Stomach (tissue), 9 donors: ENCODE results near the gene SLC26A4. TPM values are rescaled to one million over a fixed set of nuclear protein-coding genes. Genes with fewer than 3 reads are reported as not detected.
A peak's percentile ranks its signal among the peaks of the same experiment; 100 is the strongest.

Source experiments
- DNase-seq, 2 donors: peaks; one replicate each; pipeline versions ENCODE4 v3.0.0 to v3.0.0-alpha.2; 2013 to 2019
- H3K27ac ChIP-seq, 5 donors: fragments of 200-600 bp in 4 of 5; sonication (generic) in 4 of 5; one replicate each; pipeline ENCODE4 v1.5.1; 2013 to 2019; ENCODE audit warnings: mild to moderate bottlenecking in 1 of 5, moderate library complexity in 1 of 5
- H3K27me3 ChIP-seq, 3 donors: fragments of 200-600 bp; sonication (generic); one replicate each; pipeline ENCODE4 v1.5.1; 2017 to 2019; ENCODE audit warnings: mixed run types in 1 of 3
- H3K36me3 ChIP-seq, 4 donors: fragments of 200-600 bp; sonication (generic); 1 replicate in 3 of 4; 2 replicates in 1 of 4; pipeline ENCODE4 v1.5.1; 2016 to 2019
- H3K4me1 ChIP-seq, 4 donors: fragments of 200-600 bp; sonication (generic); one replicate each; pipeline ENCODE4 v1.5.1; 2016 to 2019
- H3K4me3 ChIP-seq, 4 donors: fragments of 200-600 bp; sonication (generic) in 3 of 4; one replicate each; pipeline ENCODE4 v1.5.1; 2016 to 2019; ENCODE audit warnings: mild to moderate bottlenecking in 1 of 4
- H3K9me3 ChIP-seq, 4 donors: fragments of 200-600 bp; sonication (generic); one replicate each; pipeline ENCODE4 v1.5.1; 2016 to 2019
- CTCF ChIP-seq, 7 experiments: fragments of 450-650 bp in 4 of 7; fragments of 200-600 bp in 3 of 7; sonication (generic) in 3 of 7; IDR thresholded peaks; one replicate each; pipeline ENCODE4 v1.5.1; 2016 to 2019; ENCODE audit warnings: antibody characterized with exemption in 7 of 7, control low read depth in 2 of 7, mild to moderate bottlenecking in 1 of 7
- EP300 ChIP-seq: sonication (generic); formaldehyde crosslinking; IDR thresholded peaks from one replicate; pipeline ENCODE4 v1.6.1; 2017; ENCODE audit warnings: antibody characterized with exemption
- POLR2A ChIP-seq, 4 donors: fragments of 450-650 bp; IDR thresholded peaks; one replicate each; pipeline ENCODE4 v1.6.1; 2016; ENCODE audit warnings: antibody characterized with exemption in 4 of 4, control low read depth in 2 of 4, mild to moderate bottlenecking in 1 of 4, moderate library complexity in 1 of 4
- POLR2AphosphoS5 ChIP-seq, 3 donors: sonication (generic); formaldehyde crosslinking; IDR thresholded peaks; one replicate each; pipeline ENCODE4 v1.6.1; 2016; ENCODE audit warnings: antibody characterized with exemption in 3 of 3
- WGBS, 5 donors: extraction: QIAGEN DNeasy Blood & Tissue Kit in 3 of 5; methylation state at CpG; one replicate each; pipeline versions ENCODE4 v1.1.5 to v1.1.7; 2013 to 2018; 5-methylcytosine and 5-hydroxymethylcytosine counted together
- intact Hi-C: fragments of 100-400 bp; cut with DNase I; formaldehyde crosslinking; loops from one replicate; pipeline ENCODE4 v1.15.1; 2023; ENCODE audit warnings: low total_unique reads
- polyA plus RNA-seq, 3 donors: library from polyadenylated mRNA; stranded (reverse); fragments of 200-250 nt; gene quantifications; one replicate each; pipeline ENCODE4 v1.2.3, GENCODE V29; 2013
- total RNA-seq, 5 donors: library from RNA; depleted of rRNA; stranded (reverse); fragments of >200 nt; gene quantifications; one replicate each; pipeline versions ENCODE4 v1.1.0 to v1.2.3, GENCODE V29; 2014 to 2016
- donor health status: healthy with polysubstance abuse.
- donor health status: Bipolar disorder and iron deficiency.
- donor health status: healthy.

Gene SLC26A4
- total and polyA plus RNA-seq, 8 donors: 0.06 to 4.2 (median 2.1) TPM; not detected in 3

GRCh38 chr7:107743567-107744344, 83.1 kb downstream of the SLC26A4 start, which contains the start of gene CBLL1:
CBLL1 (plus strand) TSS chr7:107744142; CDS start chr7:107744164, 22 bp downstream.
- Histone ChIP-seq H3K27me3 (no peaks in the 10 kb centered on the region), H3K36me3 (peaks cover 0 to 1% (median under 1%) of the 10 kb centered on the region in 4 donors), H3K4me3 (peak within 1 kb of the TSS; percentile 66 to 98 (median 83)), H3K9me3 (no peaks in the 10 kb centered on the region), H3K27ac (peak within 1 kb of the TSS; percentile 90 to 97 (median 93)), H3K4me1 (peaks cover 26 to 50% (median 43%) of the 10 kb centered on the region in 4 donors)
- WGBS, 5 donors: 0 to 1% (median 1%) methylated on average over 39 to 56 of the region's 56 CpGs
- DNase-seq: peak; percentile 96 to 99
- intact Hi-C loops: loop anchor here (5.0 kb wide), 1 partner anchor 129 kb away; no protein-coding TSS in a partner anchor
- TF ChIP-seq POLR2A (IDR thresholded peaks at IDR 0.05) (no peak), EP300 (no peak), CTCF (IDR thresholded peaks at IDR 0.05) (peak in 5 of 7 experiments; percentile 44 to 79 (median 69)), POLR2AphosphoS5 (IDR thresholded peaks at IDR 0.05) (peak; percentile 90 to 91 (median 91))

- DNase-seq: no peak
- H3K36me3 ChIP-seq: peaks cover 0 to 7% (median 7%) of the 10 kb centered on the region in 4 donors
- no peaks in the 10 kb centered on the region for H3K27me3 ChIP-seq
- peaks cover 26 to 55% (median 45%) of the 10 kb centered on the region in 4 donors for H3K4me1 ChIP-seq
- peak overlapping the region; percentile 66 to 98 (median 83) for H3K4me3 ChIP-seq
- intact Hi-C loops: loop anchor here (5.0 kb wide), 1 partner anchor 128 kb away; no protein-coding TSS in a partner anchor
- WGBS, 5 donors: 0 to 1% (median 0%) methylated on average over 16 to 22 of the region's 22 CpGs
- no peaks in the 10 kb centered on the region for H3K9me3 ChIP-seq
- peak overlapping the region; percentile 90 to 97 (median 93) for H3K27ac ChIP-seq
- no peak for TF ChIP-seq EP300
- TF ChIP-seq POLR2AphosphoS5 (IDR thresholded peaks at IDR 0.05): no peak
- TF ChIP-seq POLR2A (IDR thresholded peaks at IDR 0.05): no peak
- no peak for TF ChIP-seq CTCF (IDR thresholded peaks at IDR 0.05)
Measured at GRCh38 chr7:107744345-107744750, 83.7 kb downstream of the SLC26A4 start.

DNA sequence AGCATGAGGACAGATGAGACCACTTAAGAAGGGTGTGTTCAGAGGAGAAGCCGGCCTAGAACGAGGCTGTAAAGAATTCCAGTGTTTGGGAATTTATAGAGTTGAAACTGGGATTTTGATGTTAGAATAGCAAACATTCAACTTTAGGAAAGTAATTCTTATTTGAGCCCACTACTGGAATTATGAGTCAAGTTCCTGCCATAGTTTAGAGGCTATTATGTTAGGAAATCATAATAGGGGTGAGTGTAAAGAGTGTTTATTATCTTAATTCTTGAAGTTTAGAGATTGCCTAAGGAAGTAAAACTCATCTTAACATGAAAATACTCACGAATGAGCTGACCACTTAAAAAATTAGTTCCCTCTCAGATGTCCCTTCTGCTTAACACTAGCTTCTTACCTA, 85.4 kb downstream of the SLC26A4 start:
- 54 to 67% (median 63%) methylated on average over 3 of the region's 3 CpGs for WGBS, 5 donors

More for the DNA sequence above, 85.4 kb downstream of the SLC26A4 start:
- peaks cover 26 to 55% (median 45%) of the 10 kb centered on the region in 4 donors for H3K4me1 ChIP-seq
- no peak overlapping the region for H3K27ac ChIP-seq
- intact Hi-C loops: no loop called here
- no peak for DNase-seq
- no peaks in the 10 kb centered on the region for H3K9me3 ChIP-seq
- no peaks in the 10 kb centered on the region for H3K27me3 ChIP-seq
- H3K4me3 ChIP-seq: peak overlapping the region in 2 of 4 donors; percentile 87 to 98
- TF ChIP-seq POLR2A (IDR thresholded peaks at IDR 0.05): no peak
- no peak for TF ChIP-seq CTCF (IDR thresholded peaks at IDR 0.05)
- no peak for TF ChIP-seq POLR2AphosphoS5 (IDR thresholded peaks at IDR 0.05)
- no peak for TF ChIP-seq EP300
- peaks cover 0 to 24% (median 23%) of the 10 kb centered on the region in 4 donors for H3K36me3 ChIP-seq
